Duodenal mucosa (tissue), 2 donors: ENCODE results near the gene ARHGAP15.

ENCODE experiments used
- H3K27ac ChIP-seq: one replicate; pipeline ENCODE4 v1.7.0; 2013; ENCODE audit warnings: low read depth, low read length
- H3K27me3 ChIP-seq, 2 donors: one replicate each; pipeline ENCODE4 v1.7.0; 2013; ENCODE audit warnings: low read length in 2 of 2, control low read depth in 1 of 2; ENCODE audit not compliant: insufficient read depth in 2 of 2, control insufficient read depth in 1 of 2
- H3K36me3 ChIP-seq, 2 donors: one replicate each; pipeline ENCODE4 v1.7.0; 2013; ENCODE audit warnings: low read length in 2 of 2, control low read depth in 1 of 2; ENCODE audit not compliant: insufficient read depth in 2 of 2, control insufficient read depth in 1 of 2
- H3K4me1 ChIP-seq, 2 donors: one replicate each; pipeline ENCODE4 v1.7.0; 2013; ENCODE audit warnings: low read length in 2 of 2, control low read depth in 1 of 2; ENCODE audit not compliant: insufficient read depth in 2 of 2, control insufficient read depth in 1 of 2
- H3K4me3 ChIP-seq, 2 donors: one replicate each; pipeline ENCODE4 v1.7.0; 2013; ENCODE audit warnings: low read length in 2 of 2, low read depth in 1 of 2
- H3K9ac ChIP-seq, 2 donors: one replicate each; pipeline ENCODE4 v1.7.0; 2013; ENCODE audit warnings: low read length in 2 of 2, low read depth in 1 of 2
- H3K9me3 ChIP-seq, 2 donors: one replicate each; pipeline ENCODE4 v1.7.0; 2013; ENCODE audit warnings: low read length in 2 of 2, control low read depth in 1 of 2; ENCODE audit not compliant: control insufficient read depth in 1 of 2

The ARHGAP15 gene

GRCh38 chr2:143433251-143433650 is 304.0 kb downstream of the ARHGAP15 start:
- H3K27ac ChIP-seq, result no peak overlapping the region

GRCh38 chr2:143433840-143434239 is 304.6 kb downstream of the ARHGAP15 start:
- no peaks in the 10 kb centered on the region for H3K36me3 ChIP-seq
- H3K27me3 ChIP-seq, result no peaks in the 10 kb centered on the region
- no peak overlapping the region for H3K4me3 ChIP-seq
- H3K4me1 ChIP-seq, result no peaks in the 10 kb centered on the region
- no peaks in the 10 kb centered on the region for H3K9me3 ChIP-seq
- no peak overlapping the region for H3K27ac ChIP-seq
- no peak overlapping the region for H3K9ac ChIP-seq

More at GRCh38 chr2:143433251-143433650, 304.0 kb downstream of the ARHGAP15 start:
- Histone ChIP-seq H3K4me3 (no peak overlapping the region), H3K9me3 (no peaks in the 10 kb centered on the region), H3K36me3 (no peaks in the 10 kb centered on the region), H3K9ac (no peak overlapping the region), H3K4me1 (no peaks in the 10 kb centered on the region), H3K27me3 (no peaks in the 10 kb centered on the region)

- Histone ChIP-seq H3K9ac (no peak overlapping the region), H3K27me3 (no peaks in the 10 kb centered on the region), H3K4me1 (no peaks in the 10 kb centered on the region), H3K27ac (no peak overlapping the region), H3K4me3 (no peak overlapping the region), H3K36me3 (no peaks in the 10 kb centered on the region), H3K9me3 (no peaks in the 10 kb centered on the region)
Measured at GRCh38 chr2:143434445-143434844, 305.2 kb downstream of the ARHGAP15 start.

- H3K27ac ChIP-seq, result no peak overlapping the region
Measured at GRCh38 chr2:143435131-143435530, 305.9 kb downstream of the ARHGAP15 start.

GRCh38 chr2:143436951-143437350 is 307.7 kb downstream of the ARHGAP15 start:
- H3K9ac ChIP-seq, result no peak overlapping the region
- H3K4me1 ChIP-seq, result no peaks in the 10 kb centered on the region
- no peaks in the 10 kb centered on the region for H3K36me3 ChIP-seq
- H3K27me3 ChIP-seq, result no peaks in the 10 kb centered on the region
- H3K4me3 ChIP-seq, result peak overlapping the region in 1 of 2 donors; percentile 21
- H3K27ac ChIP-seq, result no peak overlapping the region
- H3K9me3 ChIP-seq, result no peaks in the 10 kb centered on the region

More at GRCh38 chr2:143435131-143435530, 305.9 kb downstream of the ARHGAP15 start:
- Histone ChIP-seq H3K9ac (no peak overlapping the region), H3K36me3 (no peaks in the 10 kb centered on the region), H3K9me3 (no peaks in the 10 kb centered on the region), H3K4me1 (no peaks in the 10 kb centered on the region), H3K27me3 (no peaks in the 10 kb centered on the region), H3K4me3 (no peak overlapping the region)

GRCh38 chr2:143440411-143441012 is 311.3 kb downstream of the ARHGAP15 start:
- Histone ChIP-seq H3K9ac (no peak overlapping the region), H3K4me3 (no peak overlapping the region), H3K36me3 (no peaks in the 10 kb centered on the region), H3K27me3 (no peaks in the 10 kb centered on the region), H3K27ac (no peak overlapping the region), H3K9me3 (no peaks in the 10 kb centered on the region), H3K4me1 (no peaks in the 10 kb centered on the region)

- Histone ChIP-seq H3K27me3 (no peaks in the 10 kb centered on the region), H3K9me3 (no peaks in the 10 kb centered on the region), H3K9ac (no peak overlapping the region), H3K4me1 (no peaks in the 10 kb centered on the region), H3K36me3 (no peaks in the 10 kb centered on the region), H3K27ac (no peak overlapping the region), H3K4me3 (no peak overlapping the region)
Measured at GRCh38 chr2:143442193-143442592, 313.0 kb downstream of the ARHGAP15 start.

GRCh38 chr2:143451642-143452281 is 322.5 kb downstream of the ARHGAP15 start:
- Histone ChIP-seq H3K27me3 (no peaks in the 10 kb centered on the region), H3K9me3 (no peaks in the 10 kb centered on the region), H3K4me1 (no peaks in the 10 kb centered on the region), H3K9ac (no peak overlapping the region), H3K27ac (no peak overlapping the region), H3K4me3 (no peak overlapping the region), H3K36me3 (no peaks in the 10 kb centered on the region)

GRCh38 chr2:143452817-143453451 is 323.7 kb downstream of the ARHGAP15 start:
- no peaks in the 10 kb centered on the region for H3K36me3 ChIP-seq
- H3K4me1 ChIP-seq, result no peaks in the 10 kb centered on the region

GRCh38 chr2:143453981-143454511 is 324.8 kb downstream of the ARHGAP15 start:
- Histone ChIP-seq H3K27me3 (no peaks in the 10 kb centered on the region), H3K36me3 (no peaks in the 10 kb centered on the region), H3K27ac (no peak overlapping the region), H3K9me3 (no peaks in the 10 kb centered on the region), H3K4me3 (no peak overlapping the region), H3K9ac (no peak overlapping the region), H3K4me1 (no peaks in the 10 kb centered on the region)

More at GRCh38 chr2:143452817-143453451, 323.7 kb downstream of the ARHGAP15 start:
- Histone ChIP-seq H3K9ac (no peak overlapping the region), H3K27ac (no peak overlapping the region), H3K27me3 (no peaks in the 10 kb centered on the region), H3K4me3 (no peak overlapping the region), H3K9me3 (no peaks in the 10 kb centered on the region)
